ENCODE data around the gene ATG4D.

The ATG4D gene

DNA sequence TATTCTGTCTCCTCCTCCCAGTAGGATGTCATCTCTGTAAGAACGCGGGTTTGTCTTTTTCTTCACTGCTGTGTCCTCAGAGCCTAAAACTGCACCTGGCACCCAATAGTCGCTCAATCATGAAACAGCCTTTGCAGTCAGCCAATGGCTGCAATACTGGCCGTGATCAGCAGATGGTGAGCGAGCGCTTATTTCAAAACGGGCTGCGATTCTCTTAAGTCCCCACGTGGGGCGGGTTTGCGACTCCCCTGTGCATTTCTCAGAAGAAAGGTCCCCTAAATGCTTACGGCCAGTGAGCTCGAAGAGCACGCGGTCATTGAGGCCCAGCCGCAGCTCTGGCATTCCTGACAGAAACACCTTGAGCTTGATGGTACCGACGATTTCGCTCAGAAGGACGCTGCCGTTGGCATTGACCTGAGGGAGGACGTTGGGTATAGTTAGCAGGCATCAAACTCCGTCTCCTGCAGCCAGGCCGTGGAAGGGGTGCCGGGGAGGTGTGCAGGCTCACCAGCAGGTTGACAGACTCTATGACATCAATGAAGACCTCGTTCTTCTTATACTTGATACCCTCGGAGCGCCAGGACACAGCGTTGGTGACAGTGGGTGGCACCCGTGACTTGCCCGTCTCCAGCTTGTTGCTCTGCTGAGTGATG is 37.4 kb downstream of the ATG4D start:
- peak; percentile 96 for DNase-seq (ENCODE audit: low spot score)

DNA sequence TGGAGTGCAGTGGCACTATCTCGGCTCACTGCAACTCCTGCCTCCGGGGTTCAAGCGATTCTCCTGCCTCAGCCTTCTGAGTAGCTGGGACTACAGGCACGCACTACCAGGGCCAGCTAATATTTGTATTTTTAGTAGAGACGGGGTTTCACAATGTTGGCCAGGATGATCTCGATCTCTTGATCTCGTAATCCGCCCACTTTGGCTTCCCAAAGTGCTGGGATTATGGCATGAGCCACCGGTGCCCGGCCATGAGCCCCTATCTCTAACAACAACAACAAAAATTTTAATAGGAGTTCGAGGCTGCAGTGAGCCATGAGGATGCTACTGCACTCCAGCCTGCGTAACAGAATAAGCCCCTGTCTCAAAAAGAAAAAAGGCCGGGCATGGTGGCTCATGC is 38.4 kb downstream of the ATG4D start:
- DNase-seq (ENCODE audit: low spot score), result no peak

DNA sequence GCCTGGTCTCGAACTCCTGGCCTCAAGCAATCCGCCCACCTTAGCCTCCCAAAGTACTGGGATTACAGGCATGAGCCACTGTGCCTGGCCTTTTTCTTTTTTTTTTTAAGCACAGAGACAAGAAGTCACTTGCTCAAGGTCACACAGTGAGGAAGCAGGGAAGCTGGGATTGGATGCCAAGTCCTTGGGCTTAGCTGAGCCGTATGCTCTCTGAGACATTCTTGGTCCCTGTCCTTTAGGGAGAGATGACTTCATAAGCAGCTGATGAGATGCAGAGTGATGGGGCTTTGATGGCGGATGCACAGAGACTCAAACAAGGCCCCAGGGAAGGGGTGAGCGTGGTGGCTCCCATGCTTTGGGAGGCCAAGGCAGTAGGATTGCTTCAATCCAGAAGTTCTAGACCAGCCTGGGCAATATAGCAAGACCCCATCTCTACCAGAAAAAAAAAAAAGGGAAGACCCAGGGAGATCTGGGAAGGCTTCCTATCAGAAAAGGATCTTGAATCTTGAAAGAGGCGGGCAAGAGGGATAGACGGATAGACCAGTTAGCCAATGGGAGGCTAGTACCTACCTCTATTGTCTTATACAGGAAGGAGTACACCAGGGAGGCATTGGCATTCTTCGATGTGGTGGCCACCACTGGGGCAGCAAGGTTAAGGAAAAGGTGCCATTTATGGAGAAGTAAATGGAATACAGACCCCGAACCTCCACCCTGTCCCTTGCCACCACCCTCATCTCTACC is 39.5 kb downstream of the ATG4D start:
- no peak for DNase-seq (ENCODE audit: low spot score)

DNA sequence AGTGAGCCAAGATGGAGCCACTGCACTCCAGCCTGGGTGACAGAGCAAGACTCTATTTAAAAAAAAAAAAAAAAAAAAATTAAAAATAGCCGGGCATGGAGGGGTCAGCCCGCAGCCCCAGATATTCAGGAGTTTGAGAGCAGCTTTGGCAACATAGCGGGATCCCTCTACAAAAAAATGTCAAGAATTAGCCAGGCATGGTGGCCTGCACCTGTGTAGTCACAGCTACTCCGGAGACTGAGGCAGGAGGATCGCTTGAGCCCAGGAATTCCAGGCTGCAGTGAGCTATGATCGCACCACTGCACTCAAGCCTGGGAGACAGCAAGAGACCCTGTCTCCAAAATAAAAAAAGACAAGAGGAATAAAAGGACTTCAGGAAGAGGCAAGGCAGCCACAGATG is 42.7 kb downstream of the ATG4D start:
- no peak for DNase-seq (ENCODE audit: low spot score)

DNA sequence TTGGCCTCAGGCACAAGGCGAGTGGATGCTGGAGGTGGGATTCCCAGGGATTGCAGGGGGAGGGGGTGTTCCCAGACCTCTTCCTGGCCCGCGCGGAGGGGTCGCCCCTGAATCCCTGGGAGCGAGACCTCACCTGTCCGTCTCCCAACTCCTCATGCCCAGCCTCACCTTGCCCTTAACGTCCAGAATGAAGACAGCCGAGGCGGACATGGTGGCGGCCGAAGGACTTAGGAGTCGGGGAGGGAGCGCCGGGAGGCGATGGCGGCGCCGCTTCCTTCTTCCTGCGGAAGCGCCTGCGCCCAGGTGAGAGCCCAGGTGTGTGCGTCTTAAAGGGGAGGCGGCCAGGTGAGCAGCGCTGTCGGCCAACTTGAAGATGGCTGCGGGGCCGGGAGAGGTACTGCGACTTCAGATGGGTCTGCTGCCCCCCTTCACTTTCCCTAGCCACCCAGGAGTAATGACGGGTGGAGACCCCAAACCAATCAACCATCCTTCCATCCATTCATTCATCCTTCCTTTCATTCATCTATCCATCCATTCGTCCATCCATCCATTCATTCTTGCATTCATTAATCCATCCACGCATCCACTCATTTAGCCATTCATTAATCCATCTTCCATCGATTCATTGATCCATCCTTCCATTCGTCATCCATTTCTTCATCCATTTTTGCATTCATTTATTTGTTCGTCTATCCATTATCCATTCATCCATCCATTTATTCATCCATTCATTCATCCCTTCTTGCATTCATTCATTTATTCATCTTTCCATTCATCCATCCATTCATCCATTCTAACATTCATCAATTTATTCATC is 43.5 kb downstream of the ATG4D start, which contains the start of gene AP1M2:
Gene AP1M2 (minus strand): TSS at position 291 of the 817 bp plus-strand sequence. CDS start 81 bp downstream, at position 210.
- DNase-seq (ENCODE audit: low spot score), result no peak

DNA sequence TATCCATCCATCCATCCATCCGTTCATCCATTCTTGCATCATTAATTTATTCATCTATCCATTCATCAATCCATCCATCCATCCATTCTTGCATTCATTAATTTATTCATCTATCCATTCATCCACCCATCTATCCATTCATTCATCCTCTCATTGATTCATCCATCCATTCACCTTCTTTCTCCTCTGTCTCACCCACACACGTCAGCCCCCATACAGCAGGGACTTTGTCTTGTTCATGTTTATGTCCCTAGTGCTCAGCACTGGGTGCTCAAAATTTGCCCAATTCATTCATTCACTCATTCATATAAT is 44.1 kb downstream of the ATG4D start:
- DNase-seq (ENCODE audit: low spot score), result no peak

DNA sequence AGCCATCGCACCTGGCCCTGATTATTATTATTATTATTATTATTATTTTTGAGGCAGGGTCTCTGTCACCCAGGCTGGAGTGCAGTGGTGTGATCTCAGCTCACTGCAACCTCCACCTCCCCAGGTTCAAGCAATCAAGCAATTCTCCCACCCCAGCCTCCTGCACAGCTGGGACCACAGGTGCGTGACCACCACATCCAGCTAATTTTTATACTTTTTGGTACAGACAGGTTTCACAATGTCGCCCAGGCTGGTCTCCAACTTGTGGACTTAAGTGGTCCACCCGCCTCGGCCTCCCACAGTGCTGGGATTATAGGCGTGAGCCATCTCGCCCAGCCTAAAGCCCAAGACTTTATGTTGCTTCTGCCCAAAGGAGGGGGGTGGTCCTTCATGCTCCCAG is 49.4 kb downstream of the ATG4D start:
- DNase-seq (ENCODE audit: low spot score), result no peak

DNA sequence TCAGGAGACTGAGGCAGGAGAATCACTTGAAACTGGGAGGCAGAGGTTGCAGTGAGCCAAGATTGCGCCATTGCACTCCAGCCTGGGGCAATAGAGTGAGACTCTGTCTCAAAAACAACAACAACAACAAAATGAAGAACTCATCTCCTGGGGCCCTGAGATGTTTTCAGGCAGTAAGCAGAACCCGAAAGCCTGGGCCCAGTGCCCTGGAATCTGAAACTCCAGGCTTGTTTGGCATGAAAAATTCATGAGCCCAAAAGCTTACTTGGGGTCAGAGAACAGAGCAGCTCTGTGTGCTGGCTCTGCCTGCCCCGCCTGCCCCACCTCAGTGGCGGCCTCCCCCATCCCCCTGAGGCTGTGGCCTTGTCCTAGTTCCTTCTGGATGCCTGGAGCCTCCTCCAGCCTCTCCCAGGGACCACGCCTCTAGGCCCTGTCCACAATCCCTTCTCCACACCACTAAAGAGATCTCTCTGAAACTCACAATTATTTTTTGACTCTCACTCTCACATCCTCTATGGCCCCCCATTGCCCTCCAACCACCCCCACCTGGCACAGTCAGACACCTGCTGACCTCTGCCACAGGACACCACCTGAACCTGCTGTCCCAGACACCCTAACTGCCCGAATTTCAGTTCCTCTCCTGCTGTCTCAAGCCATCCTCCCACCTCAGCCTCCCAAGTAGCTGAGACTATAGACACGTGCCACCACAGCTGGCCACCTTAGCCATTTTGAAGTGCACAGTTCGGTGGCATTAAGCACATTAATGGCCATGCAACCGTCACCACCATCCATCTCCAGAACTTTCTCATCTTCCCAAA is 50.3 kb downstream of the ATG4D start:
- no peak for DNase-seq (ENCODE audit: low spot score)

DNA sequence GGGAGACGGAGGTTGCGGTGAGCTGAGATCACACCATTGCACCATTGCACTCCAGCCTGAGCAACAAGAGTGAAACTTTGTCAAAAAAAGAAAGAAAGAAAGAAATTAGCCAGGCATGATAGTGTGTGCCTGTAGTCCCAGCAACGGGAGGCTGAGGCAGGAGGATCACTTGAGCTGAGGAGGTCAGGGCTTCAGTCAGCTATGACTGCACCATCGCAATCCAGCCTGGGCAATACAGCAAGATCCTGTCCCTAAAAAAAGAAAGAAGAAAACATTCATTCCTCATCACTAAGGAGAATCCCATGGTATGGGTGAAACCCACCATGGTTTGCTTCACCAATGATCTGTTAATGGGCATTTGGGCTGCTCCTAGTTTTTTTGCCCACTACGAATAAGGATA is 56.4 kb downstream of the ATG4D start:
- no peak for DNase-seq (ENCODE audit: low spot score)

DNA sequence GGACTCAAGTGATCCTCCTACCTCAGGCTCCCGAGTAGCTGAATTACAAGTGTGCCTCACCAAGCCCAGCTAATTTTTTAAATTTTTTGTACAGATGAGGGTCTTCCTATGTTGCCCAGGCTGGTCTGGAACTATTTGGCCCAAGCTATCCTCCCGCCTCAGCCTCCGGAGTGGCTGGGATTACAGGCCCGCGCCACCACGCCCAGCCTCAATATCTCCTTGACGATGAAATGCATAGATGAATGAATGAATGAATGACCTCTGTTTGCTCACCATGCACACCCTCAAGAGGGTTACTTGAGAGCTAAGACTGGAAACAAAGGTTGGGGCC is 58.3 kb downstream of the ATG4D start:
- DNase-seq (ENCODE audit: low spot score), result no peak

DNA sequence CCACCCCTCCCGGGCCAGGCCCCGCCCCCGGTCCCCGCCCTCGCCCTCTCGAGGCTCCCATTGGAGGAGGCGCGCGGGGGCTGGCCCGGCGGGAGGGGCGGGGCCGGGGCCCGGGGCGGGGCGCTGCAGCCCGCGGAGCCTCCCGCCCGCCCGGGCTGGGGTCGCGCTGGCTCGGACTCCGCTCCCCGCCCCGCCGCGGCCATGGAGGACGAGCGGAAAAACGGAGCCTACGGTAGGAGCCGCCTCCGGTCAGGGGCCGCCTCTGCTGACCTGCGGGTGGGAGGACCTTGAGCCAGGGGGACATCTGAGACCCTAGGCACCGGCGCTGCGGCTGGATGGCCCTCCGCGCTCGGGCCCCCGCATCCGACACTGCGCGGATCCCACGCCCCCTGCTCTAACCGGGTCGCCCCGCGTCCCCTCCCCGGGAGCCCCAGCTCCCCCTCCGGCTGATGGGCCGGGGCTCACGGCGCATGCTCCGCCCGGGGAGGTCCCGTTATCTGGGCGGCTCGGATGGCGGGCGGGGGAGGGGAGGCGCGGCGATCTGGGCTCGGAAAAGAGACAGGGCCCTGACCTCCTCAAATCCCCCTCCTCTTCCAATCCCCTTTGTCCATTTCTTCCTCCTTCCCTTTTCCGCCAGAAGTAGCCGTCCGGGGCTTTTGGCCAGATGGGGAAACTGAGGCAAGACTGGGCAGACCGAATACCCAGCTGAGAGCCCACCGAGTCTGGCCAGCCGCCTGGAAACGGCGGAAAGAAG is 58.8 kb downstream of the ATG4D start:
- peak; percentile 75 for DNase-seq (ENCODE audit: low spot score)
